Occipital lobe (tissue), 2 donors: ENCODE results near the gene MATCAP1. TPM values are rescaled to one million over a fixed set of nuclear protein-coding genes. Genes with fewer than 3 reads are reported as not detected.

Source experiments
- DNase-seq: peaks from one replicate; lab custom pipeline; 2025; lab: John Stamatoyannopoulos, UW
- total RNA-seq: library from RNA; depleted of rRNA; stranded (reverse); fragments of >200 nt; gene quantifications from one replicate; pipeline ENCODE4 v1.2.3, GENCODE V29; 2014

Gene MATCAP1
- total RNA-seq, 1 donor from 2014 or later: 49.1 TPM

GRCh38 chr16:67191411-67191994 is 7.7 kb upstream of the MATCAP1 start:
- DNase-seq: no peak

GRCh38 chr16:67190448-67191399 is 7.0 kb upstream of the MATCAP1 start:
- no peak for DNase-seq

GRCh38 chr16:67190041-67190440 is 6.3 kb upstream of the MATCAP1 start, which contains the start of gene EXOC3L1:
Gene EXOC3L1 (minus strand): TSS chr16:67190136. CDS start chr16:67189676, 460 bp downstream.
- no peak for DNase-seq

GRCh38 chr16:67188798-67189197 is 5.0 kb upstream of the MATCAP1 start:
- no peak for DNase-seq

- no peak for DNase-seq
These were observed 4.6 kb upstream of the MATCAP1 start for GRCh38 chr16:67188323-67188722.

GRCh38 chr16:67187175-67187890 is 3.6 kb upstream of the MATCAP1 start:
- DNase-seq: no peak

GRCh38 chr16:67186550-67186950 is 2.8 kb upstream of the MATCAP1 start:
- DNase-seq: no peak

GRCh38 chr16:67185651-67186134 is 1.9 kb upstream of the MATCAP1 start:
- no peak for DNase-seq

GRCh38 chr16:67184995-67185650 is 1.4 kb upstream of the MATCAP1 start:
- peak; percentile 46 for DNase-seq

- no peak for DNase-seq
These were observed 761 bp upstream of the MATCAP1 start for GRCh38 chr16:67184453-67184994.

- no peak for DNase-seq
These were observed 508 bp downstream of the MATCAP1 start for GRCh38 chr16:67183284-67183626.

GRCh38 chr16:67182288-67182687 is 1.5 kb downstream of the MATCAP1 start:
- no peak for DNase-seq

- peak; percentile 23 for DNase-seq
These were observed 2.4 kb downstream of the MATCAP1 start for GRCh38 chr16:67181346-67181745.

- no peak for DNase-seq
These were observed 3.6 kb downstream of the MATCAP1 start for GRCh38 chr16:67180166-67180565.

GRCh38 chr16:67179421-67180080 is 4.2 kb downstream of the MATCAP1 start:
- no peak for DNase-seq

- DNase-seq: peak; percentile 32
These were observed 5.7 kb downstream of the MATCAP1 start for GRCh38 chr16:67177743-67178699.

GRCh38 chr16:67176662-67177061 is 7.1 kb downstream of the MATCAP1 start:
- no peak for DNase-seq

GRCh38 chr16:67174706-67175231 is 9.0 kb downstream of the MATCAP1 start:
- no peak for DNase-seq
